GM12878 (cell line): ENCODE measurements around the gene HSPA12B. TPM values are rescaled to one million over a fixed set of nuclear protein-coding genes. Genes with fewer than 3 reads are reported as not detected.

ENCODE experiments used
- ATAC-seq: fragments of 200-7000 bp; cut with Tn5 transposase; 3 replicates; pipeline ENCODE4 v1.9.1; 2020; ENCODE audit warnings: mild to moderate bottlenecking, moderate library complexity
- BruUV-seq: library from RNA; stranded (reverse); fragments of 400-500 nt; replicated peaks from 2 replicates; lab custom pipeline; 2021; lab: Mats Ljungman, UMichigan
- CTCF ChIA-PET: fragments of 300-600 bp; sonication (Branson Sonifier 250); formaldehyde crosslinking; extraction: SDS; loops from one replicate; lab custom pipeline; 2021; ENCODE audit warnings: inconsistent platforms; lab: Yijun Ruan, JAX
- POLR2A ChIA-PET: fragments of 350-600 bp; formaldehyde crosslinking; extraction: SDS; loops from one replicate; lab custom pipeline; 2021; ENCODE audit warnings: inconsistent platforms; lab: Charles Lee
- RAD21 ChIA-PET: fragments of 300-600 bp; sonication (Branson Sonifier 250); formaldehyde crosslinking; loops from one replicate; lab custom pipeline; 2023; ENCODE audit warnings: antibody characterized with exemption; ENCODE audit not compliant: unreplicated experiment; lab: Charles Lee
- SMC1A ChIA-PET: fragments of 300-600 bp; sonication (Branson Sonifier 250); formaldehyde crosslinking; loops from one replicate; lab custom pipeline; 2023; ENCODE audit not compliant: unreplicated experiment, uncharacterized antibody; lab: Charles Lee
- DNase-seq: peaks from one replicate; pipeline ENCODE4 v3.0.0-alpha.2; 2011; ENCODE audit warnings: low read depth, low spot score
- FAIRE-seq: peaks from 3 replicates; lab custom pipeline; 2011; peaks lifted over from hg19 to GRCh38; lab: Jason Lieb, UNC
- H2AFZ ChIP-seq: 2 replicates; pipeline ENCODE4 v1.6.0; 2011; ENCODE audit warnings: low read depth, low read length, control low read depth; ENCODE audit not compliant: control insufficient read depth
- H3K27ac ChIP-seq: 2 replicates; pipeline ENCODE4 v1.5.1; 2011; ENCODE audit warnings: control low read depth; ENCODE audit not compliant: control insufficient read depth, insufficient read depth
- H3K27me3 ChIP-seq, 2 experiments: replicated peaks in 1 of 2; 2 replicates each; pipeline versions ENCODE4 v1.6.0 to v1.6.1; 2011; ENCODE audit warnings: low read length in 1 of 2; ENCODE audit not compliant: control insufficient read depth in 2 of 2, insufficient read depth in 2 of 2
- H3K36me3 ChIP-seq, 2 experiments: 2 replicates each; pipeline ENCODE4 v1.5.1; 2011; ENCODE audit warnings: low read length in 1 of 2; ENCODE audit not compliant: control insufficient read depth in 2 of 2, insufficient read depth in 2 of 2
- H3K4me1 ChIP-seq: 2 replicates; pipeline ENCODE4 v1.6.1; 2011; ENCODE audit warnings: mild to moderate bottlenecking, low read length, moderate library complexity, mixed read lengths; ENCODE audit not compliant: control insufficient read depth, insufficient read depth
- H3K4me2 ChIP-seq: 2 replicates; pipeline ENCODE4 v1.6.0; 2011; ENCODE audit warnings: control low read depth; ENCODE audit not compliant: control insufficient read depth, insufficient read depth
- H3K4me3 ChIP-seq: fragments of 200-600 bp; sonication (generic); 2 replicates; pipeline ENCODE4 v1.5.1; 2016
- H3K79me2 ChIP-seq: 2 replicates; pipeline ENCODE4 v1.6.0; 2011; ENCODE audit warnings: low read length; ENCODE audit not compliant: control insufficient read depth, insufficient read depth
- H3K9ac ChIP-seq: 2 replicates; pipeline ENCODE4 v1.8.0; 2011; ENCODE audit warnings: low read length, control low read depth, mixed read lengths; ENCODE audit not compliant: control insufficient read depth, insufficient read depth
- H3K9me3 ChIP-seq: replicated peaks from 3 replicates; pipeline ENCODE4 v1.5.1; 2011; ENCODE audit warnings: mild to moderate bottlenecking, low read length; ENCODE audit not compliant: control insufficient read depth, insufficient read depth
- H4K20me1 ChIP-seq: 2 replicates; pipeline ENCODE4 v1.6.0; 2011; ENCODE audit not compliant: control insufficient read depth, insufficient read depth
- CBFB ChIP-seq: IDR thresholded peaks from 2 replicates; pipeline ENCODE4 v1.6.1; 2016; ENCODE audit warnings: antibody characterized with exemption, low read depth
- DPF2 ChIP-seq: fragments of 450-650 bp; IDR thresholded peaks from 2 replicates; pipeline ENCODE4 v1.6.1; 2017; ENCODE audit warnings: mild to moderate bottlenecking
- EGR1 ChIP-seq, 2 experiments: IDR thresholded peaks; 1 replicate in 1 of 2; 2 replicates in 1 of 2; pipeline ENCODE4 v1.6.1; 2011 to 2012; ENCODE audit warnings: low read depth in 2 of 2, low read length in 2 of 2, borderline replicate concordance in 1 of 2, mild to moderate bottlenecking in 1 of 2, moderate library complexity in 1 of 2
- MEF2B ChIP-seq: fragments of 450-650 bp; IDR thresholded peaks from 2 replicates; pipeline ENCODE4 v1.6.1; 2018; ENCODE audit warnings: mild to moderate bottlenecking, moderate library complexity; ENCODE audit not compliant: partially characterized antibody, poor library complexity, severe bottlenecking
- SMAD1 ChIP-seq: fragments of 450-650 bp; IDR thresholded peaks from 2 replicates; pipeline ENCODE4 v1.6.1; 2018; ENCODE audit warnings: mild to moderate bottlenecking, low read depth; ENCODE audit not compliant: partially characterized antibody
- SMC3 ChIP-seq: IDR thresholded peaks from 2 replicates; pipeline ENCODE4 v1.6.1; 2011; ENCODE audit warnings: low read length, improper control_type of control experiment, borderline replicate concordance
- TCF7 ChIP-seq: IDR thresholded peaks from 2 replicates; pipeline ENCODE4 v1.6.1; 2014; ENCODE audit warnings: antibody characterized with exemption, borderline replicate concordance
- ZNF274 ChIP-seq: IDR thresholded peaks from one replicate; pipeline ENCODE4 v1.8.0; 2011; ENCODE audit not compliant: insufficient read length, insufficient read depth
- WGBS: methylation state at CpG from one replicate; pipeline ENCODE4 v1.1.6; 2016; ENCODE audit warnings: low lambda C conversion rate; ENCODE audit not compliant: insufficient replicate concordance, insufficient coverage; ENCODE audit errors: missing lambda C conversion rate; 5-methylcytosine and 5-hydroxymethylcytosine counted together
- in situ Hi-C: fragments of 300-500 bp; cut with MboI; formaldehyde crosslinking; loops from 9 replicates; pipeline ENCODE4 v1.14.3; 2018; ENCODE audit warnings: mixed read lengths
- intact Hi-C: fragments of 100-400 bp; cut with micrococcal nuclease; formaldehyde crosslinking; loops from one replicate; pipeline ENCODE4 v1.14.2; 2022; ENCODE audit not compliant: unreplicated experiment
- polyA plus RNA-seq, 11 experiments: library from polyadenylated mRNA; depleted of rRNA in 4 of 11; unstranded in 6 of 11; stranded (reverse) in 5 of 11; fragments of >200 nt; fragmentation: Nextera tagmentation in 4 of 11; fragmentation: Illumina TruSeq in 1 of 11; extraction: Ambion mirVana in 4 of 11; extraction: Trizol in 1 of 11; gene quantifications; 1 replicate in 1 of 11; 2 replicates in 10 of 11; pipeline versions ENCODE4 v1.2.1 to v1.2.3, GENCODE V29; 2011 to 2016; ENCODE audit warnings: inconsistent platforms in 2 of 11, missing spikeins in 2 of 11, low read depth in 1 of 11
- total RNA-seq, 4 experiments: library from RNA; depleted of rRNA in 3 of 4; stranded (reverse); fragments of >200 nt in 3 of 4; fragmentation: Illumina TruSeq in 1 of 4; extraction: Trizol in 1 of 4; gene quantifications; 2 replicates each; pipeline versions ENCODE4 v1.2.1 to v1.2.3, GENCODE V29; 2013 to 2021
- TF ChIP-seq, protein P1 (sequence below): IDR thresholded peaks from 2 replicates; pipeline ENCODE4 v1.6.1; 2012; ENCODE audit warnings: low read depth, low read length, improper control_type of control experiment
- TF ChIP-seq, protein P2 (sequence below): fragments of 450-650 bp; IDR thresholded peaks from 2 replicates; pipeline ENCODE4 v1.6.1; 2017; ENCODE audit warnings: mild to moderate bottlenecking, moderate library complexity
- TF ChIP-seq, protein P3 (sequence below): IDR thresholded peaks from 2 replicates; pipeline ENCODE4 v1.6.1; 2012; ENCODE audit warnings: low read length, inconsistent platforms

HSPA12B gene
- total and polyA plus RNA-seq, 10 of the 15 experiments (the other 5 are each of a cell fraction or from before 2014, with no cell fraction given): 0.08 TPM; not detected in 9

DNA sequence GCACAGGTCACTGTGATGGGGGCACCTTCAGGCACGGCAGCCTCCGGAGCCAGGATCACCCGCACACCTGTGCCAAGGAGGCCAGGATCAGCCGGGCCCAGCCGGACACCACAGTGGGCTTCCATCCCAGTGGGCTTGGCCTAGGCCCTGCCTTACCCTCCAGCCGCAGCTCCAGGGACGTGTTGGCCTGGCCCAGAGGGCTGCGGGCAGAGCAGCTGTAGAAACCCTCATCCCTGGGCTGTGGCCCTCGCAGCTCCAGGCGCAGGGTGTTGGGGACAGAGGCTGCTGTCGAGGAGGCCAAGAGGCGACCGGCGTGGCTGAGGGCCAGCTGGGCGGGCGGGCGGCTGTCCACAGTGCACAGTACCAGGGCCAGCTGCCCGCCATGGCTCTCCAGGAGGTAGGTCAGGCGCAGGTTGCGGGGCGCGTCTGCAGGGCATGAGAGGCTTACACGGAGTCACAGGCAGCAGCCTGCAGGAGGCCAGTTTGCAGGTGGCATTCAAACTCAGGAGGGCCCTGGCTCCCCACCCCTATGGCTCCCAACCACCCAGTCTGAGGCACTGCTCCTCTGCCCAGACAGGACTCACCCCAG is 39.7 kb upstream of the HSPA12B start (continued):
- TF ChIP-seq, protein P1, sequence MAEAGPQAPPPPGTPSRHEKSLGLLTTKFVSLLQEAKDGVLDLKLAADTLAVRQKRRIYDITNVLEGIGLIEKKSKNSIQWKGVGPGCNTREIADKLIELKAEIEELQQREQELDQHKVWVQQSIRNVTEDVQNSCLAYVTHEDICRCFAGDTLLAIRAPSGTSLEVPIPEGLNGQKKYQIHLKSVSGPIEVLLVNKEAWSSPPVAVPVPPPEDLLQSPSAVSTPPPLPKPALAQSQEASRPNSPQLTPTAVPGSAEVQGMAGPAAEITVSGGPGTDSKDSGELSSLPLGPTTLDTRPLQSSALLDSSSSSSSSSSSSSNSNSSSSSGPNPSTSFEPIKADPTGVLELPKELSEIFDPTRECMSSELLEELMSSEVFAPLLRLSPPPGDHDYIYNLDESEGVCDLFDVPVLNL: no peak

DNA sequence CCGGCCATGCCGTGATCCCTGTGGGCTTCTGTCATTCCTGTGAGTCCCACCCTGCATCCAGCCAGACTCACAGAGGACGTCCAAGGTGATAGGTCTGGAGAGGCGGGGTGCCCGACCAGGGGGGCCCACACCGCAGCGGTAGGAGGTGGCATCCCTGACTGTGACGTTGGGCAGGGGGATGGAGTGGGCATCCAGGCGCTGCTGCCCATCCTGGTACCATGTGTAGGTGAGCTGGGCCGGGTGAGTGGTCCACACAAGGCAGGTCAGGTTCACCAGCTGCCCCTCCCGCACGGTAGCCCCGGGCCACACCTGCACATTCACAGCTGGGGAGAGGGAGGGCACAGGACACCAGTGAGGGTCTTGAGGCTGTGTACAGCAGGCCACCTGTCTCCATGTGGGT is 39.1 kb upstream of the HSPA12B start:
- no peak overlapping the region for H3K9ac ChIP-seq
- no peaks in the 10 kb centered on the region; a peak in 2 of 4 replicates for H3K27me3 ChIP-seq
- no peak for TF ChIP-seq SMC3
- TF ChIP-seq TCF7: no peak
- TF ChIP-seq, protein P2, sequence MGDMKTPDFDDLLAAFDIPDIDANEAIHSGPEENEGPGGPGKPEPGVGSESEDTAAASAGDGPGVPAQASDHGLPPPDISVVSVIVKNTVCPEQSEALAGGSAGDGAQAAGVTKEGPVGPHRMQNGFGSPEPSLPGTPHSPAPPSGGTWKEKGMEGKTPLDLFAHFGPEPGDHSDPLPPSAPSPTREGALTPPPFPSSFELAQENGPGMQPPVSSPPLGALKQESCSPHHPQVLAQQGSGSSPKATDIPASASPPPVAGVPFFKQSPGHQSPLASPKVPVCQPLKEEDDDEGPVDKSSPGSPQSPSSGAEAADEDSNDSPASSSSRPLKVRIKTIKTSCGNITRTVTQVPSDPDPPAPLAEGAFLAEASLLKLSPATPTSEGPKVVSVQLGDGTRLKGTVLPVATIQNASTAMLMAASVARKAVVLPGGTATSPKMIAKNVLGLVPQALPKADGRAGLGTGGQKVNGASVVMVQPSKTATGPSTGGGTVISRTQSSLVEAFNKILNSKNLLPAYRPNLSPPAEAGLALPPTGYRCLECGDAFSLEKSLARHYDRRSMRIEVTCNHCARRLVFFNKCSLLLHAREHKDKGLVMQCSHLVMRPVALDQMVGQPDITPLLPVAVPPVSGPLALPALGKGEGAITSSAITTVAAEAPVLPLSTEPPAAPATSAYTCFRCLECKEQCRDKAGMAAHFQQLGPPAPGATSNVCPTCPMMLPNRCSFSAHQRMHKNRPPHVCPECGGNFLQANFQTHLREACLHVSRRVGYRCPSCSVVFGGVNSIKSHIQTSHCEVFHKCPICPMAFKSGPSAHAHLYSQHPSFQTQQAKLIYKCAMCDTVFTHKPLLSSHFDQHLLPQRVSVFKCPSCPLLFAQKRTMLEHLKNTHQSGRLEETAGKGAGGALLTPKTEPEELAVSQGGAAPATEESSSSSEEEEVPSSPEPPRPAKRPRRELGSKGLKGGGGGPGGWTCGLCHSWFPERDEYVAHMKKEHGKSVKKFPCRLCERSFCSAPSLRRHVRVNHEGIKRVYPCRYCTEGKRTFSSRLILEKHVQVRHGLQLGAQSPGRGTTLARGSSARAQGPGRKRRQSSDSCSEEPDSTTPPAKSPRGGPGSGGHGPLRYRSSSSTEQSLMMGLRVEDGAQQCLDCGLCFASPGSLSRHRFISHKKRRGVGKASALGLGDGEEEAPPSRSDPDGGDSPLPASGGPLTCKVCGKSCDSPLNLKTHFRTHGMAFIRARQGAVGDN: no peak
- no peak for TF ChIP-seq MEF2B
- no peak for TF ChIP-seq SMAD1
- TF ChIP-seq, protein P3, sequence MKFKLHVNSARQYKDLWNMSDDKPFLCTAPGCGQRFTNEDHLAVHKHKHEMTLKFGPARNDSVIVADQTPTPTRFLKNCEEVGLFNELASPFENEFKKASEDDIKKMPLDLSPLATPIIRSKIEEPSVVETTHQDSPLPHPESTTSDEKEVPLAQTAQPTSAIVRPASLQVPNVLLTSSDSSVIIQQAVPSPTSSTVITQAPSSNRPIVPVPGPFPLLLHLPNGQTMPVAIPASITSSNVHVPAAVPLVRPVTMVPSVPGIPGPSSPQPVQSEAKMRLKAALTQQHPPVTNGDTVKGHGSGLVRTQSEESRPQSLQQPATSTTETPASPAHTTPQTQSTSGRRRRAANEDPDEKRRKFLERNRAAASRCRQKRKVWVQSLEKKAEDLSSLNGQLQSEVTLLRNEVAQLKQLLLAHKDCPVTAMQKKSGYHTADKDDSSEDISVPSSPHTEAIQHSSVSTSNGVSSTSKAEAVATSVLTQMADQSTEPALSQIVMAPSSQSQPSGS: no peak
- no peak for TF ChIP-seq EGR1 (IDR thresholded peaks at IDR 0.05; ENCODE audit: borderline replicate concordance in 1 of 2, low read depth in 2 of 2, low read length in 2 of 2)
- no peak for TF ChIP-seq DPF2
- TF ChIP-seq ZNF274: no peak
- TF ChIP-seq CBFB: no peak
- no peaks in the 10 kb centered on the region for H3K4me1 ChIP-seq
- H3K9me3 ChIP-seq: peaks cover 1% of the 10 kb centered on the region; the same call in 1 of the 3 replicates
- no TSS peak for BruUV-seq
- CTCF ChIA-PET: no interaction called here
- H3K4me3 ChIP-seq: no peak overlapping the region
- SMC1A ChIA-PET: no interaction called here
- H3K4me2 ChIP-seq: no peak overlapping the region
- WGBS: 49% methylated on average over 13 of the region's 13 CpGs
- in situ Hi-C loops (no loop called here), intact Hi-C loops (no loop called here)
- POLR2A ChIA-PET: no interaction called here
- RAD21 ChIA-PET: no interaction called here
- FAIRE-seq (no peak), ATAC-seq (no peak), DNase-seq (no peak)
- no peaks in the 10 kb centered on the region for H3K79me2 ChIP-seq
- H3K36me3 ChIP-seq: no peaks in the 10 kb centered on the region
- no peak overlapping the region for H3K27ac ChIP-seq
- H4K20me1 ChIP-seq: no peaks in the 10 kb centered on the region
- no peak overlapping the region for H2AFZ ChIP-seq
